ENCODE measurements around the gene PIGS. TPM values are rescaled to one million over a fixed set of nuclear protein-coding genes. Genes with fewer than 3 reads are reported as not detected.

The PIGS gene
- total RNA-seq, 1 experiment from 2014 or later, result 50.9 TPM

DNA sequence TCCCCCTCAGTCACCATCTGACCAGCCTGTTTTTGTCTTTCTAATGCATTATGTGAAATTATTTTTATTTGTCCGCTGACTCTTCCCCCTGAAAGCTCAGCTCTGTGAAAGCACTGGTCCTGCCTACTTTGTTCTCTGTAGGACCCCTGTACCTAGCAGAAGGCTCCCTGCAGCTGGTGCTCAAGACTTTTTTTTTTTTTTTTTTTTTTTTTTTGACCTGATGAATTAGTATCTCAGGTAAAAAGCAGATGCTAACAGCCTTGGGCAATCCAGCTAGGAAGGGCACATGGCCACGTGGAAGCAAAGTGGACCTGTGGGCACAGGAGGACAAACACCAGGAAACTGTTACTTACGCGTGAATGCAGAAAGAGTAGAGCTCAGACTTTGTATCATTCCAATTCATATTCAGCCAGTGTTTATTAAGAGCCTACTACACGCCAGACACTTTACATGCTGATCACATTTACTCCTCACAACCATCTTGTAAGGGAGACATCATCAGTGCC, 18.3 kb downstream of the PIGS start:
- peaks cover 15% of the 10 kb centered on the region for H3K36me3 Mint-ChIP-seq (ENCODE audit: insufficient read depth, unreplicated experiment)
- no peak overlapping the region for H3K27ac Mint-ChIP-seq (ENCODE audit: unreplicated experiment)
- no TSS peak for BruUV-seq (replicated peaks)
- CTCF ChIA-PET, result interaction anchor here (0.7 kb wide), 1 partner anchor 25 kb away, joined by 3 read pairs; no protein-coding TSS in a partner anchor
- intact Hi-C loops (cut with micrococcal nuclease; ENCODE audit: unreplicated experiment), result no loop called here
- peak overlapping the region; percentile 80 for H3K4me3 Mint-ChIP-seq (ENCODE audit: low read depth, unreplicated experiment)
- H3K27me3 Mint-ChIP-seq (ENCODE audit: unreplicated experiment), result no peaks in the 10 kb centered on the region
- H3K4me1 Mint-ChIP-seq (ENCODE audit: low read depth, unreplicated experiment), result peaks cover 12% of the 10 kb centered on the region
- DNase-seq, result no peak
- no peaks in the 10 kb centered on the region for H3K9me3 Mint-ChIP-seq (ENCODE audit: low read depth, unreplicated experiment)
- TF ChIP-seq, protein P1, sequence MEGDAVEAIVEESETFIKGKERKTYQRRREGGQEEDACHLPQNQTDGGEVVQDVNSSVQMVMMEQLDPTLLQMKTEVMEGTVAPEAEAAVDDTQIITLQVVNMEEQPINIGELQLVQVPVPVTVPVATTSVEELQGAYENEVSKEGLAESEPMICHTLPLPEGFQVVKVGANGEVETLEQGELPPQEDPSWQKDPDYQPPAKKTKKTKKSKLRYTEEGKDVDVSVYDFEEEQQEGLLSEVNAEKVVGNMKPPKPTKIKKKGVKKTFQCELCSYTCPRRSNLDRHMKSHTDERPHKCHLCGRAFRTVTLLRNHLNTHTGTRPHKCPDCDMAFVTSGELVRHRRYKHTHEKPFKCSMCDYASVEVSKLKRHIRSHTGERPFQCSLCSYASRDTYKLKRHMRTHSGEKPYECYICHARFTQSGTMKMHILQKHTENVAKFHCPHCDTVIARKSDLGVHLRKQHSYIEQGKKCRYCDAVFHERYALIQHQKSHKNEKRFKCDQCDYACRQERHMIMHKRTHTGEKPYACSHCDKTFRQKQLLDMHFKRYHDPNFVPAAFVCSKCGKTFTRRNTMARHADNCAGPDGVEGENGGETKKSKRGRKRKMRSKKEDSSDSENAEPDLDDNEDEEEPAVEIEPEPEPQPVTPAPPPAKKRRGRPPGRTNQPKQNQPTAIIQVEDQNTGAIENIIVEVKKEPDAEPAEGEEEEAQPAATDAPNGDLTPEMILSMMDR (IDR thresholded peaks at IDR 0.05; ENCODE audit: unreplicated experiment), result no peak

DNA sequence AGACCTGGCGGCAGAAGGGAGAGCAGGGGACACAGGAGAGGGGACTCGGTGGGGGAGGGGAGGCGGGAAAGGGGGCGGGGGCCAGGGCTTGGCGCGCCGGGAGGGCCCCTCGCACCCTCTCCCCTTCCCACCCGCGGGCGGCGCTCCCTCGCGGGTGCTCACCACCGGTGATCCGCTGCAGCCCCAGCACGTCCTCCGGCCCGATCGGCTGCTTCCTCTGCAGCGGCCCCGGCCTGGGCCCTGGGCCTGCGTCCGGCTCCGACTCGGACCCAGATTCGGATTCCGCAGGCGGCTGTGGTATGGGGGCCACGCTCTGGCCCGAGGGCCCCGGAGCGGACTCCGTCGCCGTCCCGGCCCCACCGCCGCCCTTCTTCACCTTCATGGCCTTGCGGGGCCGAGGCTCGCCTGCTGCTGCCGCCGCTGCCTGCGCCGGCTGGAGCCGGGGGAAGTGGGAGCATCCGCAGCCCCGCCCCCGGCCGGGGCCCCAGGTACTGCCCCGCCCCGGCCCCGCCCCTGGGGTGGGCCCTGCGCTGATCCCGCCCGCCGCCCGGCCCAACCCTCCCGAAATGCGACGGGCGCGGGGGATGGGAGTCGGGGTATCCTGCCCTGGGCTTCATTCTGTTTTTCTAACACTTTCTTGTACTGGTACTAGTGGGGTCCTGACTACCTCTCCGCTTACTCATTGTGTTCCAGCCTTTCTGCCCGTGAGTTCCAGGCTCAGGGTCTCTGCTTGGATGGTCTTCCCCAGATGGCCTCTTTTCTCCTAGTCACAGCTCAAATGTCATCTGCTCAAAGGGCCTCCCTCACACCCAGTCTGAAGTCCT, 18.9 kb downstream of the PIGS start, which contains the start of gene UNC119:
Gene UNC119 (minus strand): TSS at position 449 of the 824 bp plus-strand sequence. CDS start 67 bp downstream, at position 382.
- Mint-ChIP-seq H3K27ac (ENCODE audit: unreplicated experiment) (peak within 1 kb of the TSS; percentile 27), H3K36me3 (ENCODE audit: insufficient read depth, unreplicated experiment) (peaks cover 18% of the 10 kb centered on the region), H3K9me3 (ENCODE audit: low read depth, unreplicated experiment) (no peaks in the 10 kb centered on the region), H3K4me3 (ENCODE audit: low read depth, unreplicated experiment) (peak within 1 kb of the TSS; percentile 80), H3K27me3 (ENCODE audit: unreplicated experiment) (no peaks in the 10 kb centered on the region), H3K4me1 (ENCODE audit: low read depth, unreplicated experiment) (peaks cover 12% of the 10 kb centered on the region)
- DNase-seq, result peak; percentile 86
- BruUV-seq (replicated peaks), result no TSS peak
- CTCF ChIA-PET, result interaction anchor here (0.7 to 0.9 kb wide), 3 partner anchors 9 to 25 kb away, joined by 3 to 8 read pairs (median 3); no protein-coding TSS in a partner anchor
- TF ChIP-seq, protein P1 (IDR thresholded peaks at IDR 0.05; ENCODE audit: unreplicated experiment), result no peak
- intact Hi-C loops (cut with micrococcal nuclease; ENCODE audit: unreplicated experiment), result no loop called here

DNA sequence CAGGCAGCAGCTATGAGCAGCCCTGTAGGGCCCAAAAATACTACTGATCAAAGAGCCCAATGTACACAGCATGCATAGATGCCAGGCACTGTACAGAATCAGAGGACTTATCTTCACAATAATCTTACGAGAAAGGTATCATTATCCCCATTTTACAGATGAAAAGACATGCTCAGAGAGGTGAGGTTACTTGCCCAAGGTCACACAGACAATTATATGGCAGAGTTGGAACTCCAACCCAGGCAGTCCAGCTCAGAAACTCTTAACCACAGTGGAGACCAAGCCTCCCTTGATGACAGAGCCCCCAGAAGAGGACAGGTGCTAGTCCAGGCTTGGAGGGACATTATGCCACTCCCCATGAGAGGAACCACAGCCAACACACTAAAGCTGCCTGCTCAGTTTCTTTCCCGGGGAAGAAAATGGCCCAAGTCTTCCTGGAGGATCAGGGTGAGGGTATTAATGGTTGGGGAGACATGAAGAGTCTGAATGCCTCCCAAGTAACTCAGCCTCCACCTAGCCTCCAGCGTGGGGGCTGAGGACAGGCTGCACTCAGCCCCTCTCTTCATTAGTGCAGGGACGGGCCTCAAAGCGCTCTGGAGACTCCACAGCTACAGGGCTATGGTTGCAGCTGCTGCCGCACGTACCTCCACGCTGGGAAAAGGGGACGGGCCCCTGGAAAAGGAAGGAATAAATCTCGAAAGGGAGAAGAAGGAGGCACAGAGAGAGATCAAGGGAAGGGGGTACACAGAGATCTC, 19.7 kb downstream of the PIGS start:
- H3K36me3 Mint-ChIP-seq (ENCODE audit: insufficient read depth, unreplicated experiment), result peaks cover 19% of the 10 kb centered on the region
- TF ChIP-seq, protein P1 (IDR thresholded peaks at IDR 0.05; ENCODE audit: unreplicated experiment), result no peak
- H3K4me3 Mint-ChIP-seq (ENCODE audit: low read depth, unreplicated experiment), result peak overlapping the region; percentile 80
- H3K27ac Mint-ChIP-seq (ENCODE audit: unreplicated experiment), result peak overlapping the region; percentile 27
- H3K27me3 Mint-ChIP-seq (ENCODE audit: unreplicated experiment), result no peaks in the 10 kb centered on the region
- H3K9me3 Mint-ChIP-seq (ENCODE audit: low read depth, unreplicated experiment), result no peaks in the 10 kb centered on the region
- CTCF ChIA-PET, result interaction anchor here (0.6 to 0.9 kb wide), 4 partner anchors 8 to 343 kb away, joined by 3 to 8 read pairs (median 4); no protein-coding TSS in a partner anchor
- peaks cover 12% of the 10 kb centered on the region for H3K4me1 Mint-ChIP-seq (ENCODE audit: low read depth, unreplicated experiment)
- BruUV-seq (replicated peaks), result TSS peak; percentile 15
- no peak for DNase-seq
- intact Hi-C loops (cut with micrococcal nuclease; ENCODE audit: unreplicated experiment), result no loop called here

DNA sequence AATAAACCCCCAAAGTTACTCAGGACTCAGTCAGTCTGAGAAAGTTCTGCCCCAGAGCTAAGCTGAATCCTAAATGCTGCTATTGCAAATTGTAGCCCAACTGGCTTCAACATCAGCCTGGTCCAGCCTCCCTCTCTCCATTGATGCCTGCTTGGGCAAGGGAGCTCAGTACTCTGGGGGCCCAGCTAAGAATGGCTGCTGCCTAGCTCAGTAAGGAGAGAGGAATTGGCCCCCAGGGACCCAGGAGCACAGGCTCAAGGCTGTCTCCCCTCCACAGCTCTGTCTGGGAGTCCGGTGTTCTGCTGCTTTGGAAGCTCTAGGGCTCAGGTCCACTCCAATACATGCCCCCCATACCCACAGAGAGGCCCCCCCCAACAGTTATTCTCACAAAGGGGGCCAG, 20.5 kb downstream of the PIGS start:
- TF ChIP-seq, protein P1 (IDR thresholded peaks at IDR 0.05; ENCODE audit: unreplicated experiment), result no peak
- peak overlapping the region; percentile 80 for H3K4me3 Mint-ChIP-seq (ENCODE audit: low read depth, unreplicated experiment)
- H3K36me3 Mint-ChIP-seq (ENCODE audit: insufficient read depth, unreplicated experiment), result peaks cover 19% of the 10 kb centered on the region
- DNase-seq, result no peak
- no peak overlapping the region for H3K27ac Mint-ChIP-seq (ENCODE audit: unreplicated experiment)
- intact Hi-C loops (cut with micrococcal nuclease; ENCODE audit: unreplicated experiment), result no loop called here
- no peaks in the 10 kb centered on the region for H3K9me3 Mint-ChIP-seq (ENCODE audit: low read depth, unreplicated experiment)
- CTCF ChIA-PET, result no interaction called here
- no peaks in the 10 kb centered on the region for H3K27me3 Mint-ChIP-seq (ENCODE audit: unreplicated experiment)
- BruUV-seq (replicated peaks), result no TSS peak
- H3K4me1 Mint-ChIP-seq (ENCODE audit: low read depth, unreplicated experiment), result peaks cover 12% of the 10 kb centered on the region
